PC-3 (cell line): ENCODE data around the gene EXD3.

Source experiments
- EZH2 ChIP-seq: fragments of 300-600 bp; sonication (generic); IDR thresholded peaks from one replicate; pipeline ENCODE4 v1.6.1; 2017; ENCODE audit warnings: antibody characterized with exemption, mild to moderate bottlenecking, low read length; ENCODE audit not compliant: unreplicated experiment
- TF ChIP-seq, protein P1 (sequence below): fragments of 300-600 bp; sonication (generic); conservative IDR thresholded peaks from 2 replicates; pipeline ENCODE4 v1.5.1; 2017; ENCODE audit warnings: antibody characterized with exemption, low read depth, mild to moderate bottlenecking, low read length

DNA sequence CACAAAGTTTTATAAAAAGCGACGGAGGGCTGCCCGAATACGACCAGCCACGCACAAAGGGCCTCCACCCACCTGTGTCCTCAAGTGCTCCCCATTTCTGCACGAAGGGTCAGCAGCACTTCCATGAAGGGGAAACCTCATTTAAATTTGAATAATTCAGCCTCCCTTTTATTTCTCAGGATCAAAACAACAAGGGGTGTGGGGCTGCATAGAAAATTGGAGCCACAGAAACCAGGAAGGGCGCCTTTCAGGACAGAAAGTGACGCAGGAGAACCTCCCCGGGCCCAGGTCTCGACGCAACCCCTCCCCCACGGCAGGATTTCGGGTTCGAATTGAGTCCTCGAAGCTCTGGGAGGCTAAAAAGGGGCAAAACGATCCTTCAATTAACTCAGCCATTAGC is 123.0 kb downstream of the EXD3 start:
- TF ChIP-seq, protein P1, sequence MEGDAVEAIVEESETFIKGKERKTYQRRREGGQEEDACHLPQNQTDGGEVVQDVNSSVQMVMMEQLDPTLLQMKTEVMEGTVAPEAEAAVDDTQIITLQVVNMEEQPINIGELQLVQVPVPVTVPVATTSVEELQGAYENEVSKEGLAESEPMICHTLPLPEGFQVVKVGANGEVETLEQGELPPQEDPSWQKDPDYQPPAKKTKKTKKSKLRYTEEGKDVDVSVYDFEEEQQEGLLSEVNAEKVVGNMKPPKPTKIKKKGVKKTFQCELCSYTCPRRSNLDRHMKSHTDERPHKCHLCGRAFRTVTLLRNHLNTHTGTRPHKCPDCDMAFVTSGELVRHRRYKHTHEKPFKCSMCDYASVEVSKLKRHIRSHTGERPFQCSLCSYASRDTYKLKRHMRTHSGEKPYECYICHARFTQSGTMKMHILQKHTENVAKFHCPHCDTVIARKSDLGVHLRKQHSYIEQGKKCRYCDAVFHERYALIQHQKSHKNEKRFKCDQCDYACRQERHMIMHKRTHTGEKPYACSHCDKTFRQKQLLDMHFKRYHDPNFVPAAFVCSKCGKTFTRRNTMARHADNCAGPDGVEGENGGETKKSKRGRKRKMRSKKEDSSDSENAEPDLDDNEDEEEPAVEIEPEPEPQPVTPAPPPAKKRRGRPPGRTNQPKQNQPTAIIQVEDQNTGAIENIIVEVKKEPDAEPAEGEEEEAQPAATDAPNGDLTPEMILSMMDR = no peak
- TF ChIP-seq EZH2 = no peak
